SKM-1 (cell line): Measurements from ENCODE around the gene TAS1R1.

ENCODE experiments used
- DNase-seq: peaks from one replicate; lab custom pipeline; 2025; ENCODE audit not compliant: unreplicated experiment; lab: John Stamatoyannopoulos, UW

Gene TAS1R1

GRCh38 chr1:6628971-6629479 is 73.9 kb downstream of the TAS1R1 start:
- DNase-seq: no peak
